Activated CD4-positive, alpha-beta T cell treated with anti-CD3 and anti-CD28 coated beads for 24 hours (primary cell): ENCODE results near the gene CDH11.

Source experiments
- DNase-seq, 2 donors: peaks; one replicate each; pipeline ENCODE4 v3.0.0-alpha.2; 2020; ENCODE audit warnings: low read depth in 2 of 2

CDH11 gene

GRCh38 chr16:64981568-64982281 lies 140.1 kb downstream of the CDH11 start:
- DNase-seq, result no peak

GRCh38 chr16:64977206-64977920 lies 144.5 kb downstream of the CDH11 start:
- no peak for DNase-seq

GRCh38 chr16:64975821-64976220 lies 146.0 kb downstream of the CDH11 start:
- no peak for DNase-seq

- no peak for DNase-seq
These were observed 147.5 kb downstream of the CDH11 start for GRCh38 chr16:64974381-64974780.

GRCh38 chr16:64973171-64973570 lies 148.7 kb downstream of the CDH11 start:
- DNase-seq, result no peak

GRCh38 chr16:64971171-64971570 lies 150.7 kb downstream of the CDH11 start:
- DNase-seq, result no peak

- no peak for DNase-seq
These were observed 152.6 kb downstream of the CDH11 start for GRCh38 chr16:64969221-64969620.

GRCh38 chr16:64968539-64968938 lies 153.3 kb downstream of the CDH11 start:
- DNase-seq, result no peak

- DNase-seq, result no peak
These were observed 157.7 kb downstream of the CDH11 start for GRCh38 chr16:64964126-64964540.

- DNase-seq, result no peak
These were observed 159.1 kb downstream of the CDH11 start for GRCh38 chr16:64962786-64963185.

- DNase-seq, result no peak
These were observed 164.6 kb downstream of the CDH11 start for GRCh38 chr16:64957246-64957645.

GRCh38 chr16:64952177-64952576 lies 169.7 kb downstream of the CDH11 start:
- DNase-seq, result no peak

- DNase-seq, result no peak
These were observed 170.7 kb downstream of the CDH11 start for GRCh38 chr16:64951193-64951592.

GRCh38 chr16:64950731-64951130 lies 171.1 kb downstream of the CDH11 start:
- no peak for DNase-seq

GRCh38 chr16:64950262-64950661 lies 171.6 kb downstream of the CDH11 start:
- no peak for DNase-seq

- DNase-seq, result no peak
These were observed 173.8 kb downstream of the CDH11 start for GRCh38 chr16:64948056-64948455.

- no peak for DNase-seq
These were observed 174.2 kb downstream of the CDH11 start for GRCh38 chr16:64947651-64948050.

GRCh38 chr16:64933885-64934284 lies 188.0 kb downstream of the CDH11 start:
- no peak for DNase-seq

- DNase-seq, result no peak
These were observed 195.4 kb downstream of the CDH11 start for GRCh38 chr16:64926476-64926875.

- DNase-seq, result no peak
These were observed 196.7 kb downstream of the CDH11 start for GRCh38 chr16:64925166-64925565.

- no peak for DNase-seq
These were observed 197.8 kb downstream of the CDH11 start for GRCh38 chr16:64924086-64924485.

GRCh38 chr16:64919929-64920607 lies 201.8 kb downstream of the CDH11 start:
- DNase-seq, result no peak

GRCh38 chr16:64919141-64919540 lies 202.7 kb downstream of the CDH11 start:
- no peak for DNase-seq
